Measurements from ENCODE around the gene PRKAA2. TPM values are rescaled to one million over a fixed set of nuclear protein-coding genes. Genes with fewer than 3 reads are reported as not detected.

The PRKAA2 gene
- total RNA-seq, 1 experiment from 2014 or later = 11.1 TPM

DNA sequence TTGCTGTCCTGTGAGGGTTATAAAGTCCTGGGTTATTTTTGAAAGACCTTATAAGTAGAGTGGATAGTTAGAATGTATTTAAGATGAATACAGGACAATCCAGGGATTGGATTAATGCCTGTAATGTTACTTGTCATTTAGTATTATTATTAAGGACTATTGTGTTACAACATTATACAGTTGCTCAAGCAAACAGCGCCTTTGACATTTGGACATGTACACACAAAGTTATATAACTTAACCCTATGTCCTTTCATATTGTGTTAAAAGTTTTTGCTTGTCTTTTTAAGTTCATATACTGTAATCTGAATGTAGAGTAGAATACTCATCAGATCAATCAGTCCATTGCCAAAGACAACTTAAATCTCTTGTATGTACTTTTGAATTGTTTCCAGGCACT, 2.0 kb downstream of the PRKAA2 start:
- intact Hi-C loops (cut with micrococcal nuclease; ENCODE audit: unreplicated experiment) = loop anchor here (5.0 kb wide), 1 partner anchor 60 kb away; no protein-coding TSS in a partner anchor

DNA sequence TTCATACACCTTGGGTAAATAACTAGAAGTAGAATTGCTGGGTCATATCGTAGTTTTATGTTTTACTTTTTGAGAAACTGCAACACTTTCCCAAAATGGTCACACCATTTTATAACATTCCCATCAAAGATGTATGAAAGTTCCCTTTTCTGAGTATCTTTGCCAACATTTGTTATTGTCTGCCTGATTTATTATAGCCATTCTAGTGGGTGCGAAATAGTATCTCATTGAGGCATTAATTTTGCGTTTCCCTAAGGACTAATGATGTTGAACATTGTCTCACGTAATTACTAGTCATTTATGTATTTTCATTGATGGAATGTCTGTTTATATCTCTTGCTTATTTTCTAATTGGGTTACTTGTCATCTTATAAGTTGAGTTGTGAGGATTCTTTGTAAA, 3.4 kb downstream of the PRKAA2 start:
- H3K4me1 ChIP-seq (ENCODE audit: control insufficient read depth, insufficient read depth, low read length) = peaks cover 14% of the 10 kb centered on the region
- no peak for DNase-seq (ENCODE audit: low read depth, low spot score)
- CTCF ChIA-PET = no interaction called here
- H3K27ac ChIP-seq (ENCODE audit: low read length) = no peak overlapping the region
- POLR2A ChIA-PET = no interaction called here
- intact Hi-C loops (cut with micrococcal nuclease; ENCODE audit: unreplicated experiment) = loop anchor here (5.0 kb wide), 1 partner anchor 59 kb away; no protein-coding TSS in a partner anchor
- in situ Hi-C loops (cut with HindIII; ENCODE audit: low pct_unique_long_range_greater_than_20kb, low sequenced_read_pairs) = no loop called here
- BruUV-seq (replicated peaks) = no TSS peak
- TF ChIP-seq, protein P1, sequence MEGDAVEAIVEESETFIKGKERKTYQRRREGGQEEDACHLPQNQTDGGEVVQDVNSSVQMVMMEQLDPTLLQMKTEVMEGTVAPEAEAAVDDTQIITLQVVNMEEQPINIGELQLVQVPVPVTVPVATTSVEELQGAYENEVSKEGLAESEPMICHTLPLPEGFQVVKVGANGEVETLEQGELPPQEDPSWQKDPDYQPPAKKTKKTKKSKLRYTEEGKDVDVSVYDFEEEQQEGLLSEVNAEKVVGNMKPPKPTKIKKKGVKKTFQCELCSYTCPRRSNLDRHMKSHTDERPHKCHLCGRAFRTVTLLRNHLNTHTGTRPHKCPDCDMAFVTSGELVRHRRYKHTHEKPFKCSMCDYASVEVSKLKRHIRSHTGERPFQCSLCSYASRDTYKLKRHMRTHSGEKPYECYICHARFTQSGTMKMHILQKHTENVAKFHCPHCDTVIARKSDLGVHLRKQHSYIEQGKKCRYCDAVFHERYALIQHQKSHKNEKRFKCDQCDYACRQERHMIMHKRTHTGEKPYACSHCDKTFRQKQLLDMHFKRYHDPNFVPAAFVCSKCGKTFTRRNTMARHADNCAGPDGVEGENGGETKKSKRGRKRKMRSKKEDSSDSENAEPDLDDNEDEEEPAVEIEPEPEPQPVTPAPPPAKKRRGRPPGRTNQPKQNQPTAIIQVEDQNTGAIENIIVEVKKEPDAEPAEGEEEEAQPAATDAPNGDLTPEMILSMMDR (IDR thresholded peaks at IDR 0.05) = no peak
- no peak for TF ChIP-seq POLR2AphosphoS5 (IDR thresholded peaks at IDR 0.05; ENCODE audit: low read depth, low read length)
- no peaks in the 10 kb centered on the region for H3K27me3 ChIP-seq (ENCODE audit: control insufficient read depth, insufficient read depth, low read length)
- H3K36me3 ChIP-seq (ENCODE audit: control insufficient read depth, insufficient read depth, low read length) = no peaks in the 10 kb centered on the region
- no peak for ATAC-seq
- H3K9me3 ChIP-seq (ENCODE audit: control insufficient read depth, insufficient read depth, low read depth, low read length) = no peaks in the 10 kb centered on the region
- H3K4me3 ChIP-seq (ENCODE audit: low read depth in 2 of 2, low read length in 2 of 2) = no peak overlapping the region

More for the DNA sequence above, 2.0 kb downstream of the PRKAA2 start:
- no TSS peak for BruUV-seq (replicated peaks)
- ATAC-seq = no peak
- CTCF ChIA-PET = no interaction called here
- in situ Hi-C loops (cut with HindIII; ENCODE audit: low pct_unique_long_range_greater_than_20kb, low sequenced_read_pairs) = no loop called here
- TF ChIP-seq, protein P2, sequence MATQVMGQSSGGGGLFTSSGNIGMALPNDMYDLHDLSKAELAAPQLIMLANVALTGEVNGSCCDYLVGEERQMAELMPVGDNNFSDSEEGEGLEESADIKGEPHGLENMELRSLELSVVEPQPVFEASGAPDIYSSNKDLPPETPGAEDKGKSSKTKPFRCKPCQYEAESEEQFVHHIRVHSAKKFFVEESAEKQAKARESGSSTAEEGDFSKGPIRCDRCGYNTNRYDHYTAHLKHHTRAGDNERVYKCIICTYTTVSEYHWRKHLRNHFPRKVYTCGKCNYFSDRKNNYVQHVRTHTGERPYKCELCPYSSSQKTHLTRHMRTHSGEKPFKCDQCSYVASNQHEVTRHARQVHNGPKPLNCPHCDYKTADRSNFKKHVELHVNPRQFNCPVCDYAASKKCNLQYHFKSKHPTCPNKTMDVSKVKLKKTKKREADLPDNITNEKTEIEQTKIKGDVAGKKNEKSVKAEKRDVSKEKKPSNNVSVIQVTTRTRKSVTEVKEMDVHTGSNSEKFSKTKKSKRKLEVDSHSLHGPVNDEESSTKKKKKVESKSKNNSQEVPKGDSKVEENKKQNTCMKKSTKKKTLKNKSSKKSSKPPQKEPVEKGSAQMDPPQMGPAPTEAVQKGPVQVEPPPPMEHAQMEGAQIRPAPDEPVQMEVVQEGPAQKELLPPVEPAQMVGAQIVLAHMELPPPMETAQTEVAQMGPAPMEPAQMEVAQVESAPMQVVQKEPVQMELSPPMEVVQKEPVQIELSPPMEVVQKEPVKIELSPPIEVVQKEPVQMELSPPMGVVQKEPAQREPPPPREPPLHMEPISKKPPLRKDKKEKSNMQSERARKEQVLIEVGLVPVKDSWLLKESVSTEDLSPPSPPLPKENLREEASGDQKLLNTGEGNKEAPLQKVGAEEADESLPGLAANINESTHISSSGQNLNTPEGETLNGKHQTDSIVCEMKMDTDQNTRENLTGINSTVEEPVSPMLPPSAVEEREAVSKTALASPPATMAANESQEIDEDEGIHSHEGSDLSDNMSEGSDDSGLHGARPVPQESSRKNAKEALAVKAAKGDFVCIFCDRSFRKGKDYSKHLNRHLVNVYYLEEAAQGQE (IDR thresholded peaks at IDR 0.05; ENCODE audit: insufficient read depth in 1 of 2, low read depth in 2 of 2, low read length in 1 of 2) = no peak
- TF ChIP-seq POLR2AphosphoS5 (IDR thresholded peaks at IDR 0.05; ENCODE audit: low read depth, low read length) (no peak), SIN3A (IDR thresholded peaks at IDR 0.05; ENCODE audit: borderline replicate concordance, insufficient read depth, low read depth, low read length) (no peak), TCF7L2 (IDR thresholded peaks at IDR 0.05; ENCODE audit: low read depth, low read length) (no peak)
- TF ChIP-seq, protein P1 (IDR thresholded peaks at IDR 0.05) = no peak
- POLR2A ChIA-PET = no interaction called here
- DNase-seq (ENCODE audit: low read depth, low spot score) = no peak
- H3K4me3 ChIP-seq (ENCODE audit: low read depth in 2 of 2, low read length in 2 of 2) = peak overlapping the region; percentile 76 to 91; a peak in 2 of 4 replicates
- peak overlapping the region; percentile 48; the same call in 1 of the 2 replicates for H3K27ac ChIP-seq (ENCODE audit: low read length)
- no peaks in the 10 kb centered on the region for H3K36me3 ChIP-seq (ENCODE audit: control insufficient read depth, insufficient read depth, low read length)
- H3K4me1 ChIP-seq (ENCODE audit: control insufficient read depth, insufficient read depth, low read length) = peaks cover 14% of the 10 kb centered on the region
- H3K27me3 ChIP-seq (ENCODE audit: control insufficient read depth, insufficient read depth, low read length) = no peaks in the 10 kb centered on the region
- H3K9me3 ChIP-seq (ENCODE audit: control insufficient read depth, insufficient read depth, low read depth, low read length) = no peaks in the 10 kb centered on the region

Data from Panc1 (cell line).